HG03342 (cell line): ENCODE measurements around the gene XRCC1.

Source experiments
- ATAC-seq: cut with Tn5 transposase; IDR thresholded peaks from one replicate; pipeline ENCODE4 v1.9.1; 2021; ENCODE audit warnings: mild to moderate bottlenecking, moderate library complexity; ENCODE audit not compliant: unreplicated experiment

The XRCC1 gene

GRCh38 chr19:43581467-43581866 lies 6.1 kb upstream of the XRCC1 start:
- no peak for ATAC-seq

- no peak for ATAC-seq
Observed at GRCh38 chr19:43578787-43579186, 3.5 kb upstream of the XRCC1 start.

- no peak for ATAC-seq
Observed at GRCh38 chr19:43575955-43576878, 890 bp upstream of the XRCC1 start.

GRCh38 chr19:43574424-43575155 lies 737 bp downstream of the XRCC1 start:
- ATAC-seq, result no peak

GRCh38 chr19:43572171-43572588 lies 3.1 kb downstream of the XRCC1 start:
- ATAC-seq, result no peak

GRCh38 chr19:43570174-43570791 lies 5.0 kb downstream of the XRCC1 start:
- no peak for ATAC-seq

GRCh38 chr19:43569657-43570056 lies 5.7 kb downstream of the XRCC1 start:
- ATAC-seq, result no peak

- ATAC-seq, result no peak
Observed at GRCh38 chr19:43564800-43565199, 10.5 kb downstream of the XRCC1 start.

- no peak for ATAC-seq
Observed at GRCh38 chr19:43563816-43564457, 11.4 kb downstream of the XRCC1 start.

GRCh38 chr19:43562698-43563241 lies 12.6 kb downstream of the XRCC1 start:
- peak; percentile 68 for ATAC-seq

- ATAC-seq, result no peak
Observed at GRCh38 chr19:43562226-43562697, 13.1 kb downstream of the XRCC1 start.

GRCh38 chr19:43561139-43561970 lies 14.0 kb downstream of the XRCC1 start:
- no peak for ATAC-seq

GRCh38 chr19:43560687-43561086 lies 14.6 kb downstream of the XRCC1 start:
- ATAC-seq, result no peak

GRCh38 chr19:43555185-43555770 lies 20.0 kb downstream of the XRCC1 start:
- ATAC-seq, result no peak

- no peak for ATAC-seq
Observed at GRCh38 chr19:43554317-43554895, 20.9 kb downstream of the XRCC1 start.

- no peak for ATAC-seq
Observed at GRCh38 chr19:43553656-43554055, 21.7 kb downstream of the XRCC1 start.

GRCh38 chr19:43552616-43553015 lies 22.7 kb downstream of the XRCC1 start:
- ATAC-seq, result no peak

GRCh38 chr19:43552198-43552450 lies 23.2 kb downstream of the XRCC1 start:
- ATAC-seq, result no peak
